GM18951 (cell line): ENCODE measurements around the gene NKX6-2.
"Not testable (repeated sequence)": the region's sequence is repeated elsewhere in the genome, so short reads cannot be mapped to it uniquely, and the experiment has no call there.

Experiments
- POLR2A ChIP-seq: IDR thresholded peaks from 4 replicates; pipeline ENCODE4 v1.6.1; 2011; ENCODE audit warnings: mild to moderate bottlenecking; ENCODE audit not compliant: insufficient read length, insufficient read depth; ENCODE audit errors: extremely low read depth
- in situ Hi-C: fragments of 300-500 bp; cut with MboI; formaldehyde crosslinking; loops from one replicate; pipeline ENCODE4 v1.12.0; 2022; ENCODE audit warnings: low sequenced_read_pairs, mixed read lengths, inconsistent platforms; ENCODE audit not compliant: unreplicated experiment

The NKX6-2 gene

GRCh38 chr10:132744839-132745238 is 41.1 kb downstream of the NKX6-2 start:
- in situ Hi-C loops = no loop called here
- no peak for TF ChIP-seq POLR2A

GRCh38 chr10:132743925-132744490 is 41.9 kb downstream of the NKX6-2 start:
- in situ Hi-C loops = no loop called here
- no peak for TF ChIP-seq POLR2A

DNA sequence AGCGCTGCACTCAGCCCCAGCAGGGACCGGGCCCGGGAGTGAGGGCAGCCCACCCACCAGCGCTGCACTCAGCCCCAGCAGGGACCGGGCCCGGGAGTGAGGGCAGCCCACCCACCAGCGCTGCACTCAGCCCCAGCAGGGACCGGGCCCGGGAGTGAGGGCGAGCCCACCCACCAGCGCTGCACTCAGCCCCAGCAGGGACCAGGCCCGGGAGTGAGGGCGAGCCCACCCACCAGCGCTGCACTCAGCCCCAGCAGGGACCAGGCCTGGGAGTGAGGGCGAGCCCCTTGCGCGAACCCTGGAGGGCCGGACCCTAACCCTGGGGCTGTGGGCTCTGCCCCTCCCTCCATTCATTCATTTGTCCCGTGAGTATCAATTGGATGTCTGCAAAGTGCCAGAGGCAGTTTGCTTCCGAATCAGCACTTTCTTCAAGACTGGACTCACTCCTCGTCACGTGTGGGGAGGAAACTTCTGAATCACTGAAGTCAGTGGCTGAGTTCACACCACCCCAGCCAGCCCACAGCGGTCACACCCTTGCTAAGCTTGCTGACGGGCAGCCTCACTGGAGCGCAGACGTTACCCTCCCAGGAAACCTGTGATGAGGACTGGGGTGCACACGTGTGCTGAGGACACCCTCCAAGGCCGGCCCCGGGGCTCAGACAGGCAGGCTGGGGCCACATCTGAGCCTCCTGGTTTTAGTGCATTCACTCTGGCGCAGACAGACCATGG is 42.6 kb downstream of the NKX6-2 start:
- in situ Hi-C loops = not testable (repeated sequence)

GRCh38 chr10:132742837-132743194 is 43.1 kb downstream of the NKX6-2 start:
- no peak for TF ChIP-seq POLR2A

DNA sequence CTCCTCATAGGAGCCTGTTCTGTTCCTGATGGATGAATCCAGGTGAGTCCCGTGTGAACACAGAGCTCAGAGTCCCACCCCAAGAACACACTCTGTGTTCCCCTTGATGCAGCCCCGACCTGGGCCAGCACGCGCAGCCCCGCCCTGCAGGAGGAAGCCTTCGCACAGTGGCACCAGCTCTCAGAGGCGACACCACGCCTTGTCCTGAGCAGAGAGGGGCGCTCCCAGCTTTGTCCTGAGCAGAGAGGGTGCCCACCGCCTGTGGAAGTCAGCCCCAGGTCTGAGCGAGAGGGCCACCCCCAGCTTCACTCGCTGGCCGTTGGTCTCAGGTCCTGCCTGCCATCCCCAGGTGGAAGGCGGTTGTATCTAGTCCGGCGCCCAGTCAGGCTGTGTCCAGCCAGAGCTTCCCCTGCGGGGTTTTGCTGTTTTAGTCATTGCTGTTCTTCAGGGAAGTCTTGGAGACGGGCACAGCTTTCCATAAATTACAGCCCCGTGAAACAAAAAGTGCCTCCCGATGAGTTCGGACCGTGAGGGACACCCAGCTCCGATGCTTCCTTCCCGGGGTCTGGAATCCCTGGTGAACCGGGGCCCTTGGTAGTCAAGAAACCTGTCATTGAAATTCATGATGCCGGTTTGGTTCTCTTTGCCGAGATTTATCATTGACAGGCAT is 43.6 kb downstream of the NKX6-2 start:
- in situ Hi-C loops = no loop called here
- TF ChIP-seq POLR2A = no peak

More at GRCh38 chr10:132742837-132743194, 43.1 kb downstream of the NKX6-2 start:
- in situ Hi-C loops = no loop called here

GRCh38 chr10:132740588-132740987 is 45.4 kb downstream of the NKX6-2 start:
- in situ Hi-C loops = no loop called here
- TF ChIP-seq POLR2A = no peak

DNA sequence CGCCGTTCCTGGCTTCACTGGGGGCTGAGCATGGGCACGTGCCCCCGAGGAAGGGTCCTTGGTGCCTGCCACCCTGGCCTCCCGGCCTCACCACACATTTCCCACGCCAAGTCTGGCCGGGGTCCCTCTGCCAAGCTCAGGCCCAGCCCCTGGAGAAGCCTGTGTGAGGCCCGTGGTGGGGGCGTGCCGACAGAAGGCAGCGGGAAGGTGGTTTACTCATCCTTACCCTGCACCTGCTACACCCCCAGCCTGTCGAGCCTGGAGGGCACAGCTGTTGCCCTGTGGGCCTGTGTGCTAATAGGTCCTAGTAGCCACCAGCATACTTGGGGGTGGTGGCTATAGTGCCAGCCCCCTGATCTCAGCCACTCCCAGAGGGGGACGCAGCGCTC is 46.7 kb downstream of the NKX6-2 start:
- TF ChIP-seq POLR2A = no peak
- in situ Hi-C loops = no loop called here

GRCh38 chr10:132738454-132739224 is 47.3 kb downstream of the NKX6-2 start:
- no peak for TF ChIP-seq POLR2A
- in situ Hi-C loops = no loop called here

- no peak for TF ChIP-seq POLR2A
- in situ Hi-C loops = no loop called here
Measured at GRCh38 chr10:132737390-132738048, 48.4 kb downstream of the NKX6-2 start.

GRCh38 chr10:132735923-132736391 is 50.0 kb downstream of the NKX6-2 start:
- TF ChIP-seq POLR2A = no peak
- in situ Hi-C loops = no loop called here

GRCh38 chr10:132735341-132735775 is 50.6 kb downstream of the NKX6-2 start:
- TF ChIP-seq POLR2A = no peak
- in situ Hi-C loops = no loop called here

GRCh38 chr10:132733926-132734325 is 52.0 kb downstream of the NKX6-2 start:
- no peak for TF ChIP-seq POLR2A
- in situ Hi-C loops = no loop called here
